NCI-H510A (cell line): Measurements from ENCODE around the gene CEACAM4.
"Not testable (repeated sequence)": the region's sequence is repeated elsewhere in the genome, so short reads cannot be mapped to it uniquely, and the experiment has no call there.

Experiments used
- DNase-seq: peaks from one replicate; lab custom pipeline; 2025; lab: John Stamatoyannopoulos, UW

CEACAM4 gene

DNA sequence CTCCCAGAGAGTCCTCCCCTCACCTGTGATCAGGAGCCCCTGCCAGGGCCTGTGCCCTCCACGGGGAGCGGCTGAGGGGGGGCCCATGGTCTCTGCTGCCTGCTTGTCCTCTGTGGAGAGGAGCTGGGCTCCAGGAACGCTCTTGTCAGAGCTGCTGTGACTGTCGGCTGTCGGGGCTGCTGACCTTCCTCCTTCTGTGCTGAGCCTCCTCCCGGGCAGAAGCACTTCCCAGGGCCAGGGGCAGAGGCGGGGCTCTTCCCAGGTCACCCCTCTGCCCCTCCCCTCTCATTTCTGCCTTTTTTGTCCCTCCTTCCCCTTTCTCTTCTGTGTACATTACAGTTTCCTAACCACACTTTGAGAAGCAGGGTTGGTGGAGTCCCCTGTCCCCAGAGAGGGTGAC is at the start of gene CEACAM4:
CEACAM4 (minus strand) TSS at position 198 of the 400 bp plus-strand sequence; CDS start at position 87, 111 bp downstream.
- no peak for DNase-seq

DNA sequence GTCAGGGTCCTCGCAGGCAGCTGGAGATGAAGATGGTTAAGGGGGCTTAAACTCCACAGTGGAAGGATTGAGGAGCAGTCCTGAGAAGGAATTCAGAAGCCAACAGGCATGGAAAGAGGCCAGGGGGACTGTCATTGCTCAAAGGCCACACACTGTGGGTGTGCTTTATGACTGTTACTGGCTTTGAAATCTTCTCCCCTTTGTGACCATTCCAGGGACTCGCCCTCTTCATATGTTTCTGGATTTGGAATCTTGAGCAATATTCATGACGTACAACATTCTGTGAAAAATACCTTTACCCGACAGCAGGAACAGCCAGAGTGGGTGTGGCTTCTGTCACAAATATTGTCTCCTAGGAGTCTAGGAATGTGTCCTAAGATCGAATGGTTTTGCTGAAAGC is 44.6 kb upstream of the CEACAM4 start:
- no peak for DNase-seq

DNA sequence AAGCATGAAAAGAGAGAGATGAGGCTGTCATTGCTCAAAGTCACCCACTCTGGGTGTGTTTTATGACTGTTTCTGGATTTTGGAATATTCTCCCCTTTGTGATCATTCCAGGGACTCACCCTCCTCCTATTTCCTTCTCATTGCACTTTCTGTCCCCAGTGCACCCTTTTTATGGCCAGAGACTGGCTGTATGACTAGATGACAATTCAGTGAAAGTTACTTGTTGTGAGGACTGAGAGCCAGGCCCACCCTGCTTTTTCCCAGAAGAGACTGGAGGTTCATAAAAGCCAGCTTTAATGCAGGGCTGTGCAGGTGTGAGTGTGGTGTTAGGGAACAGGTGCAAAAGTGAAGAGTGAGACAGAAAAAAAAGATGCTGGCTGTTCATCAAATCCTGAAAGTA is 43.9 kb upstream of the CEACAM4 start:
- no peak for DNase-seq

DNA sequence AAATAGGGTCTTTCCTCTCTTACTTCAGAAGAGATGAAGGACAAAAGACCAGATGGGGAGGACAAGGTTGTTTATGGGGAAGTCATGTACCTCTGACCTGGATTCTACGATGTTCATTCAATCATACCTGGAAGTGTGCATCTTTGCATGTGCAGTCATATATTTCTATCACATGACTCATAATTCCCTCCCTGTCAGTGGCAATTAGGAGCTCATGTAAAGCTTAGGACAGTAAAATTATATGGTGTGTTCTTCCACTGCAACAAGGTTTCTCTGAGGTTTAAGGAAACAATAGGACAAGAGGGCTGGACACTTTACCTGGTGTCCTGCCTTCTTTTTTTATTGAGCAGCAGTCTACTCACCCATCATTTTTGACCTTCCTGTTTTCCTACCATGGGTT is 41.4 kb upstream of the CEACAM4 start:
- no peak for DNase-seq

DNA sequence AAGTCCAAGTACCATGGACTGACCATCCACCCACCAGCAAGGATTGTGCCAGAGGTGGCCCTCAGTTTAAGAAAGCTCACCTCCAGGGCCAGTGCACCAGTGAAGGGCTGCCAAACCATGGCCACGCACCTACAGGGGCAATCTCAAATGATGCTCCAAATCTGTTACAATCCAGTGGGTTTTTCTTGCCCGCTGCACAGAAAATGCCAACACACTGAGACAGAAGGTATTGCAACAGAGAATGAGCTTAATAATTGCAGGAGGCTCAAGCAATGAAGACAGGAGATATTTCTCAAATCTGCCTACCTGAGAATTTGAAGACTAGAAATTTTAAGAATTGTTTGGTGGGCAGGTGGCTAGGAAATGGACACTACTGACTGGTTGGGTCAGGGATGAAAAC is 39.2 kb upstream of the CEACAM4 start:
- DNase-seq = no peak

DNA sequence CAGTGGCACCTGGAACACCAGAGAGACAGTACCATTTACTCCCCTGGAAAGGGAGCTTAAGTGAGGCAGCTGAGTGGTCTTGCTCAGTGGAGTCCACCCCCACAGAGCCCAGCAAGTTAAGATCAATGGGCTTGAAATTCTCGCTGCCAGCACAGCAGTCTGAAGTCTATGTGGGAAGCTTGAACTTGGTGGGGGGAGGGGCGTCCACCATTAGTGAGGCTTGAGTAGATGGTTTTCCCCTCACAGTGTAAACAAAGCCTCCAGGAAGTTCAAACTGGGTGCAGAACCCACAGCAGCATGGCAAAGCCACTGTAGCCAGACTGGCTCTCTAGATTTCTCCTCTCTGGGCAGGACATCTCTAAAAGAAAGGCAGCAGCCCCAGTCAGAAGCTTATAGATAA is 30.3 kb upstream of the CEACAM4 start:
- DNase-seq = no peak

DNA sequence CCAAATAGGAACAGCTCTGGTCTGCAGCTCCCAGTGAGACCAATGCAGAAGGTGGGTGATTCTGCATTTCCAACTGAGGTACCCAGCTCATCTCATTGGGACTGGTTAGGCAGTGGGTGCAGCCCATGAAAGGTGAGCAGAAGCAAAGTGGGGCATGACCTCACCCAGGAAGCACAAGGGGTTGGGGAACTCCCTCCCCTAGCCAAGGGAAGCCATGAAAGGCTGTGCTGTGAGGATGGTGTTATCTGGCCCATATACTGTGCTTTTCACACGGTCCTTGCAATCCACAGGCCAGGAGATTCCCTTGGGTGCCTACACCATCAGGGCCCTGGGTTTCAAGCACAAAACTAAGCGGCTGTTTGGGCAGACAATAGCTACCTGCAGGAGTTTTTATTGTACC is 29.9 kb upstream of the CEACAM4 start:
- not testable (repeated sequence) for DNase-seq

DNA sequence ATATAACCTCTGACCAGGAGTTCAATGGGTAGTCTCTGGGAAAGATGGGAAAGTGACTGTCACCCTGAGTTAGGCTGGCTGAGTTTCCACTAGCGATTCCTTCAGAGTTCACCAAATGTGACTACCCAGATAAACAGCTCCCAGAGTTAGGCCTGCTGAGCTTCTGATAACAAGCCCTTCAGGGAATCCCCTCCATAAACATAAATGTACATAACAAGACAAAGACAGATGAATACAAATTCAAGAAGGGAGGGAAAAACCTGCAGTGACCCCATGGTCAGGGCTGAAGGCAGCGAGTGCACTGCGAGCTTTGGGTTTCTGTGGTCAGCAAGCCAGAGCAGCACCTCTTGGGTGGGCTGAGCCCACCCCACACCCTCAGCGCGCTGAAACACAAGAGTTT is 25.4 kb upstream of the CEACAM4 start:
- no peak for DNase-seq

DNA sequence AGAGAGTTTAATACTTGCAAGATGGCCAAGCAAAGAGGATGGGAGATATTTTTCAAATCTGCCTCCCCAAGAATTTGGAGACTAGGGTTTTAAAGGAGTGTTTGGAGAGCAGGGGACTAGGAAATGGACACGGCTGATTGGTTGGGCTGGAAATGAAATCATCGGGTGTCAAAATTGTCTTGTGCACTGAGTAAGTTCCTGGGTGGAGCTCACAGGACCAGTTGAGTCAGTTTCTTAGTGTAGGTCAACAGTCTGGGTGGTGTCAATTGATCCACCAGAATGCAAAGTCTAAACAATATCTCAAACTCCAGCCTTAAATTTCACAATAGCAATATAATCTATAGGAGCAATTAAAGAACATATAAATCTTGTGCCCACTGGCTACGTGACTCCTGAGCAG is 23.0 kb upstream of the CEACAM4 start:
- no peak for DNase-seq

DNA sequence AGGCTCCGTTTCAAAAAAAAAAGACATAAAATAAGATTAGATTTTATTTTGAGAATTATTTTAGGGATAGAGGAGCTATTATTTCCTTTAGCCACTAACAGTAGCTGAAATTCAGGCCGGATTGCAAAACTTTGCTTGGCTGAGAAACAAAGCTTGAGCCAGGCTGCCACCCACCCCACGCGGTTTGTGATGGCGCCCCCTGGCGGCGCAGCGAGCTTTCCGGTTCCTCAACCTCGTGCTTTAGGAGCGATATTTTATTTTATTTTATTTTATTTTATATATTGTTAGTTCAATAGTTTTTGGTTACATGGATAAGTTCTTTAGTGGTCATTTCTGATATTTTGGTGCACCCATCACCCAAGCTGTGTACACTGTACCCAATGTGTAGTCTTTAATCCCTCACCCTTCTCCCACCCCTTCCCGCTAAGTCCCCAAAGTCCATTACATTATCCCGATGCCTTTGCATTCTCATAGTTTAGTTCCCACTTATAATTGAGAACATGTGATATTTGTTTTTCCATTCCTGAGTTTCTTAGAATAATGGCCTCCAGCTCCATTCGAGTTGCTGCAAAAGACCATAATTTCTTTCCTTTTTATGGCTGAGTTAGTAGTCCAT is 19.8 kb upstream of the CEACAM4 start:
- no peak for DNase-seq

DNA sequence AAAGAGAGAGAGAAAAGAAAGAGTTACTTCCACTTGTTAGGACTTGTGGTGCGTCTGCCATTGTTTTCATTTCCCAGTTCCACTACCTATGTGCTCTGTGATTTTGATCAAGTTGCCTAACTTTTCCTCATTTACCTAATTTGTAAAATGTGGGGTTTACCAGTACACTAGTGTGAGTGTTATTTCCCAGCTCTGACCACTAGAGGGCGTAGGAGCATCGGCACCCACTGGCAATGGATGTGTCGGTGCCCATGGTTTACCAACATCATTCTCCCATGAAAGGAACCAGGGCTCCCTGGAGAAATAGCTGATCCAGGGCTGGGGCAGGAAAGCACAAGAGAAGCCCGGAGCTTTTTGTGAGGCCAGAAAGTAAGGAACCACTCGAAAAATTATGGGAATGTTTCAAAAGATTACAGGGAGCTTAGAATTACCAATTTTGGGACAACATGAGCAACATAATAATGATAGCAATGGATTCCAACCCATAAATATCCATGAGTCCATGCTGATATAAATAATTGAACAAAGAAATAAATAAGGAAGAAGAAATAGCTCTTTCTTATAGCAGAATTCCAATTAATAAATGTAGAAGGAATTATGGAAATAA is 15.1 kb upstream of the CEACAM4 start:
- peak; percentile 32 for DNase-seq

DNA sequence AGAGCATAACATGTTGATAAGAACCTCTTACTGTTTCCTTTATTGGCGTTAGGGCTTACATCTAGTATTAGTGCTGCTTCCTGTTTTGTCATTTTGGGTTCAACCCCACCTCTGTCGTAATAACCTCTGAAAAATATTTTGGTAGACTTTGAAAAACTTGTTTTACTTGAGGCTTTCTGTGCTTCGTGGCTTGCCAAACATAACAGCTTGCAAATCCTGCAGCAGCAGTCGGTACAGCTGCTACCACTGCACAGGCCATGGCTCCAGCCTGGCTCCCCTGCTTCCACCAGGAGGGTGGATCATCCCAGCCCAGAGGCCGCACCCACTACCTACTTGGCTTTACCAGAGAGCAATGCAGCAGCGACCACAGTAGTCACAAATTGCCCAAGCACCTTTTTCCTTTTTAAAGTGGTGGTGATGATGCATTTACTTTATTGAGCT is 11.8 kb upstream of the CEACAM4 start:
- DNase-seq = no peak

DNA sequence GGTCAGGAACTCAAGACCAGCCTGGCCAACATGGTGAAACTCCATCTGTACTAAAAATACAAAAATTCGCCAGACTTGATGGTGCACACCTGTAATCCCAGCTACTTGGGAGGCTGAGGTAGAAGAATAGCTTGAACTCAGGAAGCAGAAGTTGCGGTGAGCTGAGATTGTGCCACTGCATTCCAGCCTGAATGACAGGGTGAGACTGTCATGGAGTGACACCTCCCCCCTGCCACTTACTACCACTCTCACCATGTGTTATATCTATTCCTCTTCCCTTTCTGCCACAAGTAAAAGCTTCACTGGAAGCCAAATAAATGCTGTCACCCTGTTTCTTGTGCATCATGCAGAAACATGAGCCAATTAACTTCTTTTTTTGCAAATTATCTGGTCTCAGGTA is 10.6 kb upstream of the CEACAM4 start:
- DNase-seq = no peak

DNA sequence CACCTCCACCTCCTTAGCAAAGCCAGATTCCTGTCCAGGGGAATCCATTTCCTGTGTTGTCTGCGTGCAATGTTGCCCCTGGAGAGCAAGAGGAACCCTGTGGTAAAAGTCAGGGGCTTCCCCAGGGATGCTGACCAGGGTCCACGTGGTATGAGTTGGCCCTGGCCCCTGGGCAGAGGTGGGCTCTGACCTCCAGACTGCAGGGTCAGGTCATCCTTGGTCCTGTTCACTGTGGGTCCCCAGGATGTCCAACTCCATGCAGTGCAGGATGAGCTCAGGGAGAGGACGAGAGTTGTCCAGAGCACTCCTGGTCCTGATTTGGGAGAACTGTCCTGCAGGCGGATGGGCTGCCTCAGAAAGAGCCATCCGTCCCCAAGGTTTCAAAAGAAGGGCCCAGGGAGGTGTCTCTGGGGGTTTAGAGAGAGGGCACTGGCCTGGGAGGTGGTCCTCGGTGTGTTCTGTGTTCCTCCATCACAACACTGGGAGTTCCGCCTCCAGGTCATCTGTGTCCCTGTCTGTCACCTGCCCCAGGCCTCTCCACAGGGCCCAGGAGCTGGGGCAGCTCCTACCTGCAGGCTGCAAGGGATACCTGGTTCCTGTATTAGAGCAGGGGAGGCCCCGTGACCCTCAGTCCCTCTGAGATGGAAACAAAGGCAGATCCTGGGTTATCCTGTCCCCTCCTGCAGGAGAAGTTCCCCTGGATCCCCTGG is 1.2 kb upstream of the CEACAM4 start:
- DNase-seq = no peak

DNA sequence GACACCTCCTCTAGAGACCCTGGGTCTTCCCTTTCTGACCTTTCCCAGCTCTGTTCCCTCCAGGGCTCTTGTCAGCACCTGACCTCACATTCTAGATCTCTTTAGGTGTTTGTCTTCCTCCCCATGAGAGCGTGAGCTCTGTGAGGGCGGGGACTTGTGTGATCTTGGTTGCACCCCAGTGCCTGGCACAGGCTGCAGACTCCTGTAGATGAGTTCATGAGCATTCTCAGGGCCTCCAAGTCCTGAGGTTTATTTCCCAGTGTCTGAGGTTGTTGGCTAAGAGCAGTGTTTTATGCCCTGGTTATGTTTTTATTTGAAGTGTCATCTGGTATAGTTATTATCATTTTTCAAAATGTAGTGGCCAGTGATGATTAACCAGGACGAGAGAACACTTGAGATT is 596 bp downstream of the CEACAM4 start:
- DNase-seq = no peak

DNA sequence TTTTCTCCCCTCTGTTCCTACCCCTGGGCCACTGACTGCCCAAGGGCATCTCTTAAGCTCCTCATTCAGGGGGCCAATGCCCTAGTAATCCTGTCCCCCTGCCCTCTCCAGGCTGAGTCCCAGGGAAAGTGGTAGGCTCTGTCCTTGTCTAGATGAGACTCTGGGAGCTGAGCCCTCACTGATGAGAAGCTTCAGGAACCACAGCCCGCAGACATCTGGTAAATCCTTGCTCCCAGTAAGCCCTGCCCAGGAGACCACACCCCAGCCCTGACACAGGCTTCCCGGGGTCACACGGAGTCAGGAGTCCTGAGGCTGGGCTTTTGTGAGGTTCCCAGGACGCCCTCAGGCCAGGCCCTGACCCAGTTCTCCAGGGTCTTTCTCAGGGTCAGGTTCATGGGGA is 1.9 kb downstream of the CEACAM4 start:
- DNase-seq = no peak

DNA sequence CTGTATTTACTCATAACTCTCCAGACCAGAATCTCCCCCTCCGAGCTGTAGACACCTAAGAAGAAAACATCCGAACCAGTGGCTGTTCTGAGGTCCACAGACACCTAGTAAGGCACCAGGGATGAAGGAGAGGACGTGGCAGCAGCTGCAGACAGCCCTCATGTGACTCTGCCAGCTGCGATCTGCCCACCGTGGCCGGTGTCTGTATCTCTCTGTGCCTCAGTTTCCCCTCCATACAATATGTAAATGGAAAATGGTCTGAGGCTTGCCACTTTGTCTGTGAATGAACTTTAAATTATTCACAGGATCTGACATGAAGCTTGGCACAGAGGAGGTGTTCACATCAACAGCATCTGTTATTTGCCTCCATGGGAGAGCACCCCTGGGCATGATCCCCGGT is 2.4 kb downstream of the CEACAM4 start:
- DNase-seq = no peak

DNA sequence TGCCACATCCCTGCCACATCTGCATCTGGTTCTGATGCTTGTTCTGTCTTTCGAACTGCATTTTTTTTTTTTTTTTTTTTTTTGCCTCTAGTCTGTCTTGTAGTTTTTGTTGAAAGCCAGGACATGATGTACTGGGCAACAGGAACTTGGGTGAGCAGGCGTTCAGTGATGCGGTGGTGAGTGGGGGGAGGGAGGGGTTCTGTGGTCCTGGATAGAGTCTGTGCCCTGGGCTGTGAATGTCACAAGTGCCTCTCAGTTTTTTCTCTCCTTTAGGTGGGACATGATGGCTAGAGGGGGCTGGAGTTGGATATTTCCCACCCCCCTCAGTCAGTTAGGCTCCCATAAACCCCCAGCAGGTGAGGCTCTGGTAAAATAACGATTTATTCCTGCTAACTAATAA is 3.5 kb downstream of the CEACAM4 start:
- DNase-seq = no peak

DNA sequence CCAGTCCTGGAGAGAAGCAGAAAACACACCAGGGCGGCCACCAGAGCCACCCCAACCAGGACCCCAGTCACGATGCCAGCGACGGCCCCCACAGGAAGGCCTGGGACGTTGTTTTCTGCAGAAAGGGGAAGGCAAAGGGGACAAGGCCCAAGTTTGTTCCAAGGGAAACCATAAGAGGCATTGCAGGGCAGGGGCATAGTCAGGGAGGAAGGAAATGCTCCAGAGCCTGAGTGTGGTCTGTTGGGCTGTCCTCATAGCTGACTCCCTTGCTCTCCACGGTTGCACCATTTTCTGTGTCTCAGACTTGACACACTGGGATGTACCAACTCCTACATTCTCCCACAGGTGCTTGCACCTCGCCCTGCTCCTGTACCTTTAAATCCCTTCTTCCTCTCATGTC is 5.2 kb downstream of the CEACAM4 start:
- no peak for DNase-seq

DNA sequence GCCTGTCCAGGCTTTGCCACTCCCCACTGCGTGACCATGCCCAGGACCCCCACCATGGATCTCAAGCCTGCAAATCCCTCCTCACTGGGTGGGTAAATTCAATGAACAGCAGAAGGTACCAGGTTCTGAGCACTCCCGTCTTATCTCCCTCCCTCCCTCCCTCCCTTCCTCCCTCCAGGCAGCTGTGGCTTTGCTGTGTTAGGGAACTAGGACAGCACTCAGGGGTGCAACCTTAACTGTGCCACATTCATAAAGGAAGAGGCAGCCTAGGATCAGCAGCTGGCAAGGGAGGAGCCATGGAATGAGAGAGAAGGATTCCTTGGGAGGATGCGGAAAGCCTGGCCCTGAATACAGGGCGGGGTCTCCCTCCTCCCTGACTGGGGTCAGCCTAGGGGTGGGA is 5.6 kb downstream of the CEACAM4 start:
- no peak for DNase-seq

DNA sequence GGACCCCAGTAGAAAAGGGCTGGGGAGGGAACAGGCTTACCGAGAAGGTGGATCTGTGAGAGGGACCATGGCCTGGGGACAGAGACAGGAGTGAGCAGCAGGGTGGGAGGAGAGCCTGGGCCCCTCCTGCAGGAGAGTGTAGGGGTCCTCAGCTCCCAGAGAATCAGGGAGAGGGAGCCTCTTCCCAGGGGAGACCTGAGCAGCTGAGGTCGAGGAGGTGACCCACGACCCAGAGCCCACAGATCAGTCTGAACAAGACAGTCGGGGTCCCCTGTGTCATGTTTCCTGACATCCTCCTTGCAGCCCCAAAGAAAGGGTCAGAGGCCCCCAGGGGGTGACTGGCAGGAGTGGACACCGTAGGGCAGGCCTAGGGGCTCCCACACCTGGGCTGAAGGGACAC is 6.7 kb downstream of the CEACAM4 start:
- no peak for DNase-seq

DNA sequence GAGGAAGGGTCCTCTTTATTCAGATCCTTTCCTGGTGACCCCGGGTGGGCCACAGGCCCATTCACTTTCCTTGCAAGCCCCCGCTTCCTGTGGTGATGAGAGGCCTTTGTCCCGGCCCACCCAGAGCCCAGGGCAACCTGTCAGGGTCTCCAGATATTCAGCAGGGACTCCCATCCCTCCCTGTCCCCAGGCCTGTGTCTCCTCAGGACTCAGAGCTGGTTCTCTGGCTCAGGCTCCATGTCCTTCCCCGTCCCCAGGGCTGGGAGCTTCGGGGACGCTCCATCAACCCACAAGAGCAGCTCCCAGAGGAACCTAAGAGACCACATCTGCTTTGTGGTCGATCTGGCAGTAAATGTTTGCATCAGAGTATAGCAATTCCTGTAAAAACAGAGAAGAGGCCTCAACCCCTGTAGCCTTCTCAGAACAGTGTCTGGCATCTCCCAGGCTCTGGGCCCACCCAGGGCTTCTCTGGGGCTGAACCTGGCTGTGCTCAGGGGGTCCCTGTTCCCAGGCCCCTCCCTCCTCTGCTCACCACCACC is 7.8 kb downstream of the CEACAM4 start:
- no peak for DNase-seq
